T-helper 17 cell (primary cell): Measurements from ENCODE around the gene WDR49. TPM values are rescaled to one million over a fixed set of nuclear protein-coding genes. Genes with fewer than 3 reads are reported as not detected.

Experiments
- ATAC-seq: fragments of 150-1000 bp; cut with Tn5 transposase; 2 replicates; pipeline ENCODE4 v1.10.0; 2021; ENCODE audit warnings: mild to moderate bottlenecking, moderate library complexity
- DNase-seq, 3 donors: peaks; one replicate each; pipeline versions ENCODE4 v3.0.0 to v3.0.0-alpha.2; 2020 to 2021
- H3K9me3 ChIP-seq: one replicate; pipeline ENCODE4 v1.7.0; 2013; ENCODE audit warnings: low read length, mild to moderate bottlenecking; ENCODE audit not compliant: control insufficient read depth, poor library complexity, severe bottlenecking
- H3K27ac Mint-ChIP-seq: one replicate; pipeline ENCODE4 v1.8.0; 2022; ENCODE audit warnings: mild to moderate bottlenecking, moderate library complexity, mixed read lengths
- H3K27me3 Mint-ChIP-seq: one replicate; pipeline ENCODE4 v1.8.0; 2022; ENCODE audit warnings: mixed read lengths
- H3K36me3 Mint-ChIP-seq: one replicate; pipeline ENCODE4 v1.8.0; 2022; ENCODE audit warnings: low read depth, mixed read lengths
- H3K4me1 Mint-ChIP-seq: one replicate; pipeline ENCODE4 v1.8.0; 2022; ENCODE audit warnings: mild to moderate bottlenecking, mixed read lengths
- H3K4me3 Mint-ChIP-seq: one replicate; pipeline ENCODE4 v1.8.0; 2022; ENCODE audit warnings: mild to moderate bottlenecking, moderate library complexity, mixed read lengths
- total RNA-seq, 4 donors: library from RNA in 2 of 4; stranded (reverse) in 2 of 4; gene quantifications; one replicate each; pipeline ENCODE4 v1.2.3 and lab custom pipeline; 2022 to 2026

WDR49 gene
- total RNA-seq, 2 donors from 2014 or later: 0.45 to 0.78 TPM

DNA sequence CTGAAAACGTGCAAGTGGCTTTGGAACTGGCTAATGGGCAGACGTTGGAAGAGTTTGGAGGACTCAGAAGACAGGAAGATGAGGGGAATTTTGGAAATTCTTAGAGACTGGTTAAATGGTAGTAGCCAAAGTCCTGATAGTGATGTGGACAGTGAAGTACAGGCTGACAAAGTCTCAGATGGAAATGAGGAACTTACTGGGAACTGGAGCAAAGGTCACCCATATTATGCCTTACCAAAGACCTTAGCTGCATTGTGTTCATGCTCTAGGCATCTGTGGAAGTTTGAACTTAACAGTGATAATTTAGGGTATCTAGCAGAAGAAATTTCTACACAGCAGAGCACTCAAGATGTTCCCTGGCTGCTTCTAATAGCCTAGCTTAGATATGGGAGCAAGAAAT, 151.3 kb downstream of the WDR49 start:
- no peaks in the 10 kb centered on the region for H3K36me3 Mint-ChIP-seq
- DNase-seq (no peak), ATAC-seq (no peak)
- H3K4me3 Mint-ChIP-seq: no peak overlapping the region
- no peaks in the 10 kb centered on the region for H3K4me1 Mint-ChIP-seq
- no peak overlapping the region for H3K27ac Mint-ChIP-seq
- H3K9me3 ChIP-seq: no peaks in the 10 kb centered on the region
- H3K27me3 Mint-ChIP-seq: no peaks in the 10 kb centered on the region

DNA sequence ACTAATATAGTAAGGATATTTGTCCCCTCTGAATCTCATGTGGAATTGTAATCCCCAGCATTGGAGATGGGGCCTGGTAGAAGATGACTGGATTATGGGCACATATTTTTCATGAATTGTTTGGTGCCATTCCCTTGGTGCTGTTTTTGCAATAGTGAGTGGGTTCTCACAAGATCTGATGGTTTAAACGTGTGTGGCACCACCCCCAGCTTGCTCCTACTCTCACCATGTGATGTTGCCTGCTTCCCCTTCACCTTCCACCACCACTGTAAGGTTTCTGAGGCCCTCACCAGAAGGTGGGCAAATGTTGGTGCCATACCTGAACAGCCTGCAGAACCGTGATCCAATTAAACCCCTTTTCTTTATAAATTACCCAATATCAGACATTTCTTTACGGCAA, 151.8 kb downstream of the WDR49 start:
- H3K4me3 Mint-ChIP-seq: no peak overlapping the region
- no peak for ATAC-seq
- H3K9me3 ChIP-seq: no peaks in the 10 kb centered on the region
- DNase-seq: no peak
- H3K36me3 Mint-ChIP-seq: no peaks in the 10 kb centered on the region
- H3K27ac Mint-ChIP-seq: no peak overlapping the region
- no peaks in the 10 kb centered on the region for H3K4me1 Mint-ChIP-seq
- H3K27me3 Mint-ChIP-seq: no peaks in the 10 kb centered on the region

DNA sequence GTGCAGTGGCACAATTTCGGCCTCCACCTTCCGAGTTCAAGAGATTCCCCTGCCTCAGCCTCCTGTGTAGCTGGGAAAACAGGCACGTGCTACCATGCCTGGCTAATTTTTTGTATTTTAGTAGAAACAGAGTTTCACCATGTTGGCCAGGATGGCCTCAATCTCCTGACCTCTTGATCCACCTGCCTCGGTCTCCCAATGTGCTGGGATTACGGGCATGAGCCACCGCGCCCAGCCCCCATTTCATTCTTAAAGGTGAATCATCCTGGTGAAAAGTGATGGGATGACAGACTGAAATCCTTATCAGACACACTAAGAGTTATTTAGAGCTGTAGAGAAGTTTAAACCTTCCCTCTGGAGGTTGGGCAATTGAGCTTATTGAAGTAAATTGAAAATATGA, 155.8 kb downstream of the WDR49 start:
- peaks cover 7% of the 10 kb centered on the region for H3K27me3 Mint-ChIP-seq
- no peak overlapping the region for H3K27ac Mint-ChIP-seq
- no peak overlapping the region for H3K4me3 Mint-ChIP-seq
- no peak for DNase-seq
- H3K4me1 Mint-ChIP-seq: no peaks in the 10 kb centered on the region
- ATAC-seq: no peak
- H3K36me3 Mint-ChIP-seq: no peaks in the 10 kb centered on the region
- H3K9me3 ChIP-seq: no peaks in the 10 kb centered on the region

DNA sequence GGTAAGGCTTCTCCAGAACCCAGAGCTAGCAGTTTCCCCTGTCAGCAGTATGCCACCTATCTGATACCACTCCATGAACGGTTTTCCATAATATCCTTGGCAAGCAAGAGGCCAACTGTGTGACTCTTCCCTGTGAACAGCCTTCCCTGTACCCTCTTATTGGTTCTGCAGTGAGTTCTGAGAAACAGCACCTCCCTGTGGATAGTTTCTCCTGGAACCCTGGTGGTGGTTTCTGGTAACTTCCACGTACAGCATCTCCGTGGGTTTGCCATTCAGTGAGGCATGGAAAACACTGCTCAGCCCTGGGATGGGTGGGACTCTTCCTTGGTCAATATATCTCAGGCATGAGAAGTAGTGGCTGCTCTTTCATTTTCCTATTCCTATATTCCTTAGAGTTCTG, 160.5 kb downstream of the WDR49 start:
- no peaks in the 10 kb centered on the region for H3K9me3 ChIP-seq
- H3K27ac Mint-ChIP-seq: no peak overlapping the region
- DNase-seq (no peak), ATAC-seq (no peak)
- no peaks in the 10 kb centered on the region for H3K4me1 Mint-ChIP-seq
- no peak overlapping the region for H3K4me3 Mint-ChIP-seq
- H3K27me3 Mint-ChIP-seq: peaks cover 7% of the 10 kb centered on the region
- H3K36me3 Mint-ChIP-seq: no peaks in the 10 kb centered on the region

DNA sequence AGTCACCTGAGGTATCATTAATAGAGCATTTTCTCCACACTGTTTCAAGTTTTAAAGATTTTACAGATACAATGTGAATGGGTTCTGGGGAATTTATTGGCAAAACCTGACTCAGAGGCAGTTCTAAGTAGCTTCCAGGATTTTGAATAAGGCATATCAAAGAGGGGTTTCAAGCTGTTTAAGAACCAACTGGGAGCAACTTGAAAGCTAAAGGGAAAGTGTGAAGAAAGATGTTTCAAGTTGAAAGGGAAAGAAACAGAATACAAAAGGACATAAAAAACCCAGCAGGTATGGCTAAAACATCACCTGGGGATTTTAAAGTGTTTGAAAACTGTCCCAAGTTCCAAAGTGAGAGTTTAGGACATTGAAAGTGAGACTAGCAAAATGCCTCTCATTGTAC, 162.1 kb downstream of the WDR49 start:
- no peak overlapping the region for H3K27ac Mint-ChIP-seq
- no peaks in the 10 kb centered on the region for H3K9me3 ChIP-seq
- no peaks in the 10 kb centered on the region for H3K36me3 Mint-ChIP-seq
- ATAC-seq (no peak), DNase-seq (no peak)
- H3K27me3 Mint-ChIP-seq: peaks cover 4% of the 10 kb centered on the region
- no peak overlapping the region for H3K4me3 Mint-ChIP-seq
- no peaks in the 10 kb centered on the region for H3K4me1 Mint-ChIP-seq

DNA sequence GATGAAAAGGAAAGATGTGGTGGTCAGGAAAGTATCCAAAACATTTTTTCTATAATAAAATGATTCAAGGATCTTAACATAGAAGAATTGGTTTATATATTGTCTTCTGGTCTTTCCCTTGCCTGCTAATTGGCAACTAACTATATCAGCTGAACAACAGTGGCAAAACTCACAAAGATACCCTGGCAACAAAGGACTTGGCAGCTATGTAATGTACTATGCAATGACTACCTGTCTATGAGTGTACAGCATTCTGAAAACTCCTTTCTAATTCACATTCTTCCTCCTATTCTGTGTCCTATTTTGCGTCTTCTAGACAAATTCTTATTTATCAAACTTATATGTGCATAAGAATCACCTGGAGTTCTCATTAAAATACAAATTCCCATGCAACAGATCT, 164.2 kb downstream of the WDR49 start:
- Mint-ChIP-seq H3K36me3 (no peaks in the 10 kb centered on the region), H3K27ac (no peak overlapping the region), H3K4me3 (no peak overlapping the region), H3K27me3 (no peaks in the 10 kb centered on the region), H3K4me1 (no peaks in the 10 kb centered on the region)
- ATAC-seq: no peak
- DNase-seq: no peak
- H3K9me3 ChIP-seq: no peaks in the 10 kb centered on the region

DNA sequence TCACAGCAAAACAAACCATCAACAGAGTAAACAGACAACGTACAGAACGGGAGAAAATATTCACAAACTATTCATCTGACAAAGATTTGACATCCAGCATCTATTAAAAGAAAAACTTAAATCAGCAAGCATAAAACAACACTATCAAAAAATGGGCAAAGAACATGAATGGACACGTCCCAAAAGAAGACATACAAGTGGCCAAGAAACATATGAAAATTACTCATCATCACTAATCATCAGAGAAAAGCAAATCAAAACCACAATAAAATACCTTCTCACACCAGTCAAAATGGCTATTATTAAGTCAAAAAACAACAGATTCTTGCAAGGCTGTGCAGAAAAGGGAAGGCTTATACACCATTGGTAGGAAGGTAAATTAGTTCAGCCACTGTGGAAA, 166.2 kb downstream of the WDR49 start:
- H3K4me1 Mint-ChIP-seq: no peaks in the 10 kb centered on the region

DNA sequence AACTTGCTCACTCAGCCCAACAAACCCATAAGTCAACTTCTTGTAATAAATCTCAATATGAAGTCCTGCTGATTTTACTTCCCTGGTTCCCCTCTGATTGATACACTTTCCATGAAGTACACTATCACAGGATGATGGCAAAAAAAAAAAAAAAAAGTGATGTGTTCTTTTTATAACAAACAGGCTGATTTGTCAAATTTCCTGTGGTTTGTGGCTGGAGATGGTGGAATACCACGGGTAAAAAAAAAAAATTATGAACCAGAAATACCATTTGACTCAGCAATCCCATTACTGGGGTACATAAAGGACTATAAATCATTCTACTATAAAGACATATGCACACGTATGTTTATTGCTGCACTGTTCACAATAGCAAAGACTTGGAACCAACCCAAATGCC, 169.2 kb downstream of the WDR49 start:
- H3K27me3 Mint-ChIP-seq: no peaks in the 10 kb centered on the region
- no peak for ATAC-seq
- H3K36me3 Mint-ChIP-seq: no peaks in the 10 kb centered on the region
- no peaks in the 10 kb centered on the region for H3K4me1 Mint-ChIP-seq
- no peak for DNase-seq
- H3K9me3 ChIP-seq: no peaks in the 10 kb centered on the region
- no peak overlapping the region for H3K4me3 Mint-ChIP-seq
- H3K27ac Mint-ChIP-seq: no peak overlapping the region

More for the DNA sequence above, 166.2 kb downstream of the WDR49 start:
- H3K9me3 ChIP-seq: no peaks in the 10 kb centered on the region
- ATAC-seq (no peak), DNase-seq (no peak)
- Mint-ChIP-seq H3K27me3 (no peaks in the 10 kb centered on the region), H3K27ac (no peak overlapping the region), H3K4me3 (no peak overlapping the region), H3K36me3 (no peaks in the 10 kb centered on the region)

DNA sequence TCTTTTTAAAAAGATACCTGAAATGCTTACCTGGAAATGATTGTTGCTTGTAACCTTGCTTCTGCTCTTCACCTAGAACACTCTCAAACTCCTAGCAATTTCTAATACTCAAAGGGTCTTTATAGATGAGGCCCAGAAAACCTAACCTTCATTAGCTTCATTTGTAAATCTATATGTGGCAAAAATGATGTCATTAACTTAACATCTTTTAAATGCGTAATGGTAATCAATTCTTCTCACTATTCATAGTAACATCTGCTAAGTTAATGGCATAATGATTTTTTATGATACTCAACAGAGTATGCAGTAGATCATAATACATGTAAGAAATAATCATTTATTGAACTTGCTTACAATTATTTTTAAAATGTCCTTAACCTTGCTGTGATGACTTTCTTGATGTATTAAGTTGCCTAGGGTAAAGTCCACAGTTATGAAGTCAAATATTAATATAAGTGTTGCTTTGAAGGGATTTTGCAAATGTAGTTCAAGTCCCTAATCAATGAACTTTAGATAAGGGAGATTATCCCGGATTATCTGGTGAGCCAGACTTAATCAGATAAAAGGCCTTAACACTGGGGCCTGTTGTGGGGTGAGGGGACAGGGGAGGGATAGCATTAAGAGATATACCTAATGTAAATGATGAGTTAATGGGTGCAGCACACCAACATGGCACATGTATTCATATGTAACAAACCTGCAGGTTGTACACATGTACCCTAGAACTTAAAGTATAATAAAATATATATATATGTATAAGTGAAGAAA, 169.8 kb downstream of the WDR49 start:
- Mint-ChIP-seq H3K27me3 (no peaks in the 10 kb centered on the region), H3K36me3 (no peaks in the 10 kb centered on the region), H3K4me3 (no peak overlapping the region), H3K27ac (no peak overlapping the region), H3K4me1 (no peaks in the 10 kb centered on the region)
- DNase-seq: no peak
- ATAC-seq: no peak
- H3K9me3 ChIP-seq: no peaks in the 10 kb centered on the region

DNA sequence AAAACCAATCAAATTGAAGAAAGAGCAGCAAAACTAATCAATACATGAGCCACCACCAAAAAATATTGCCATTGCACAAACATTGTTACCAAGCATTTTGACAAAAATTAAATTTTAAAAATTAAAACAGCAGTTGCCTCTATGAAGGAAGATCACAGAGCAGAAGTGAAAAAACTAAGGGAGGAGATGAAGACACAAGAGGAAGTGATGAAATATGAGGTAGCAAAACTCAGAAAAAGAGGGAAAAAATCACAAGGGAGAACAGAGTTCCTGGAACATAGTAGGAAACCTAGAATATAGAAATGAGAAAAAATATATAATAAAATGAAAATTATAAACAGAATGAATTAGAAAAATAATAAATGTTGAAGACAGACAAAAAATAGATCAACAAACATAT, 172.6 kb downstream of the WDR49 start:
- DNase-seq (no peak), ATAC-seq (no peak)
- Mint-ChIP-seq H3K36me3 (no peaks in the 10 kb centered on the region), H3K27me3 (no peaks in the 10 kb centered on the region), H3K27ac (no peak overlapping the region), H3K4me3 (no peak overlapping the region), H3K4me1 (no peaks in the 10 kb centered on the region)
- no peaks in the 10 kb centered on the region for H3K9me3 ChIP-seq

DNA sequence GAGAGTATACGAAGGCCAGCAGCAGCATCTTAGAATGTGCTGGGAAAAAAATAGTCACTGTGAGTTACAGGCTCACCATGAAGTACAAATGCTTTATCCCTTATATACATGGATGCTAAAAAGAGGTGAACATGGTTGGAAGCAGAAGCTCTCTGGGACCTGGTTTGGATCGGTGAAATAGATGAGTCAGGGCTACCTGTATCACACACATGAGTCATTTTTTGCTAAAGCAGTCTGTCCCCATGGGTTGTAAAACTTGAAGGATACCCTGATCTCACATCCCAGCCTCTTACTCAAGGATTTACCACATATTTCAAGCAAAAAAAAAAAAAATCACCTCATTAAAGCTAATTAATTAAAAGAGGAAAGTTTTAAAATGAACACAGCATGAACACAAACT, 173.0 kb downstream of the WDR49 start:
- H3K4me1 Mint-ChIP-seq: no peaks in the 10 kb centered on the region
- DNase-seq (no peak), ATAC-seq (no peak)
- no peaks in the 10 kb centered on the region for H3K36me3 Mint-ChIP-seq
- H3K27me3 Mint-ChIP-seq: no peaks in the 10 kb centered on the region
- H3K27ac Mint-ChIP-seq: no peak overlapping the region
- no peak overlapping the region for H3K4me3 Mint-ChIP-seq
- H3K9me3 ChIP-seq: no peaks in the 10 kb centered on the region

DNA sequence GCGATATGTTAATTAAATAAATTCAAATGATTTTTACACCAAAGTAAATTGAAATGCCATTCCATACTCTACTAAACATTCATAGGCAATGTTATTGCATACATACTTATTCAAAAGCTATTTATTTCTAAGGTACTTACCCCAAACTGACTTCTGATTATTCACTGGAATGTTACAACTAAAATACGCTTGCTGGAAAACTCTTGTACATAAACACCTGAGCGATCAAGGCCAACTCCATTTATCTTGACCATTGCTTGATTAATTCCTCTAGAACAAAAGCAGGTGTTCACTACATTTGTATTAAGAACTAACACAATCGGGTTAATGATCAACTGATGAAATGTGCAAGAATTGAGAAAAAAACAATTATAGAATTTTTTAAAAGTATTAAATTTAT, 179.9 kb downstream of the WDR49 start, which contains the start of gene SERPINI2:
SERPINI2 (minus strand) TSS at position 180 of the 400 bp plus-strand sequence. CDS start 2,208 bp downstream, outside the sequence.
- Mint-ChIP-seq H3K27ac (no peak within 1 kb of the TSS), H3K4me1 (no peaks in the 10 kb centered on the region), H3K4me3 (no peak within 1 kb of the TSS), H3K27me3 (no peaks in the 10 kb centered on the region), H3K36me3 (no peaks in the 10 kb centered on the region)
- ATAC-seq (no peak), DNase-seq (no peak)
- H3K9me3 ChIP-seq: no peaks in the 10 kb centered on the region

DNA sequence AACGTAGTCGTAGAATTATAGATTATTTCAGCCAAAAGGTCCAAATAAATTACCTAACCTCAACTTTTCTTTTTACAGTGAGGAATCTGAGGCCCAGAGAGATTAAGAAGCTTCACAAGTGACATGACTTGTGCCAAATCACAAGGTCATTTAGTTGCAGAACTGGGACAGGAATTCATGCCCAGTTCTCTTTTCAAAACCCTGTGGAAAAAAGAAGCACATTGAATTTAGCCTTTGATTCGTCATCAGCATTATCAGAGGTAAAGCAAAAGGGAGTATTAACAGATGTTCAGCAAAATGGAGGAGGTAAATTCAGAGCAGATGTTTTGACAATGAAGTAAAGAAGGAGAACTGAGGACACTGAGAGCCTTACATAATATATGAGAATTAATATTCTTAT, 184.4 kb downstream of the WDR49 start:
- Mint-ChIP-seq H3K36me3 (no peaks in the 10 kb centered on the region), H3K4me3 (no peak overlapping the region), H3K4me1 (no peaks in the 10 kb centered on the region), H3K27ac (no peak overlapping the region), H3K27me3 (no peaks in the 10 kb centered on the region)
- DNase-seq (no peak), ATAC-seq (no peak)
- H3K9me3 ChIP-seq: no peaks in the 10 kb centered on the region

DNA sequence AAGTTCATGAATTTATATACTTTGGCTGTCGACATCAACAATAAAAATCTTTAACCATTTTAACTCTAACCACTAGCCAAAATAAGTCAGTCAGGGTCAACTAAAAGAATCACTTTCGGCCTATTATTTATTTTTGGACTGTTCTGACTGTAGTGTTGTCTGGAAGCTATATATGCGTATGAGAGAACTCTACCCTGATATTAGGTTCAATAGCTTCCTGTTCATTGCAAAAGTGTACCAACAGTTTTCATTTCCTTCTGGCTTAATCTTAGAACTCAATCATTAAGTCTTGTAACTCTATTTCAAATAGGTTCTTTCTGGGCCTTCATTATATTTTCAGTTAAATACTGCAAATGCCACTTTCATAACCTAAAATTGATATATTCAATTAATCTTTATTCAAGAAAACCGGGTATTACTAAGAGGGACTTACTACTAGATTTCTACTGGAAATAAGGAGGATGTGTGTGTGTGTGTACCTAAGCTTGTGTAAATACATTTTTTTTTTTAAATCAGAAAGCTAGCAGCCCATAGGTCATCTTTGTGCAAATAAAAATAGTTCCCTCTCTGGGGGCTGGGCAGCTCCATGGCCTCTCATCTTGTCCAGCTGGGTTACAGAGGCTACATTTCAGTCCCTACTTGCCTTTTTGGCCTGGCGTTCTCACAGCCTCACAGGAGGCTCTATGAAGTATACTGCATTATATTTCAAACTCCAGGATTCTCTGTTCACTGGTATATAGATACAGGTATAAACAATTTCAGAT, 185.7 kb downstream of the WDR49 start:
- ATAC-seq (no peak), DNase-seq (no peak)
- H3K9me3 ChIP-seq: no peaks in the 10 kb centered on the region
- H3K4me1 Mint-ChIP-seq: no peaks in the 10 kb centered on the region
- H3K27ac Mint-ChIP-seq: no peak overlapping the region
- no peaks in the 10 kb centered on the region for H3K36me3 Mint-ChIP-seq
- H3K27me3 Mint-ChIP-seq: no peaks in the 10 kb centered on the region
- H3K4me3 Mint-ChIP-seq: no peak overlapping the region
